Measurements from ENCODE around the gene YARS1.

DNA sequence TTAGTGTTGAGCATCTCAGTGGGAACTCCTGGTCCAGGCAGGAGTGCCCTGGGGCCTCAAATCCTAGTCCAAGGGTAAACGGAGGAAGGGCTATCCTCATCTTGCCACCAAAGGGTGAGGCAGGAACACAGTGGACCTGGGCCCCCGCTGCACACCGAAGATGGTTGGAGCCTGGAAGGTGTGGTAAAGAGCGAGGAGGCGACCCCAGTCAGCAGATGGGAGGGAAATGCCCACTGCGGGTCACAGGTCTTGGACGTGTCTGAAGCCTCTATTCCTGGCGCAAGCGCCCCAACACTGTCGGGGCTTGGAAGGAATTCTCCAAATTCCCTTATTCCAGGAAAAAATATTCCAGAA is 76.1 kb downstream of the YARS1 start:
- TF ChIP-seq EZH2 (IDR thresholded peaks at IDR 0.05; ENCODE audit: borderline replicate concordance, insufficient read depth, low read length, poor library complexity, severe bottlenecking) (no peak), CTCF (IDR thresholded peaks at IDR 0.05; ENCODE audit: poor library complexity, severe bottlenecking) (no peak), RAD21 (conservative IDR thresholded peaks at IDR 0.05) (no peak), TAF1 (IDR thresholded peaks at IDR 0.05; ENCODE audit: low read depth) (no peak), POLR2AphosphoS5 (IDR thresholded peaks at IDR 0.05) (no peak)

Data from neural cell (in vitro differentiated cells).